ENCODE results near the gene NR2F6.

NR2F6 gene

DNA sequence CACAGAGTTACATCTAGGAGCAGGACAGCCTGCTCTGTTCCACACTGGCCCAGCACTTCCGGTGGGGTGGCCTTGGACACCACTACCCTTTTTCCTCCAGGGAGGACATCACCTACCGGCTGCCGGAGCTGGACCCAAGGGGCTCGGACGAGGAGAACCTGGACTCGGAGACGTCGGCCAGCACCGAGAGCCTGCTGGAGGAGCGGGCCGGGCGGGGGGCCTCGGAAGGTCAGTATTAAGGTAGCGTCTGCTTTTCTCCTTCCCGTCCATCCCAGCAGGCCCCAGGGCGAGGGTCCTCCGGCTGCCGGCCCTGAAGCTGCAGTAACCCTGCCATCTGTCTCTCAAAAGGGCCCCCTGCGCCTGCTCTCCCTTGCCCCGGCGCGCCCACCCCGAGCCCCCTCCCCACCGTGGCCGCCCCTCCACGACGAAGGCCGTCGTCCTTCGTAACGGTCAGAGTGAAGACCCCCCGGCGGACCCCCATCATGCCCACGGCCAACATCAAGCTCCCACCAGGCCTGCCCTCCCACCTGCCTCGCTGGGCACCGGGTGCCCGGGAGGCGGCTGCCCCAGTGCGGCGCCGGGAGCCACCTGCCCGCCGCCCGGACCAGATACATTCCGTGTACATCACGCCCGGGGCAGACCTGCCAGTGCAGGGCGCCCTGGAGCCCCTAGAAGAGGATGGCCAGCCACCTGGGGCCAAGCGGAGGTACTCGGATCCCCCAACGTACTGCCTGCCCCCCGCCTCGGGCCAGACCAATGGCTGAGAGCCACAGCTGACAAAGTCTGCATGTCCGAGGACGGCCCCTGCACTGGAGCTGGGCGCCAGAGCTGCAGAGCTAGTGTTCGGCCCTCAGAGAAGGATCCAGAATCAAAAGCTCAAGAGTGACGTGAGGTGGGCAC, 33.9 kb downstream of the NR2F6 start:
- TF ChIP-seq LEF1 (IDR thresholded peaks at IDR 0.05; ENCODE audit: borderline replicate concordance): no peak
- TF ChIP-seq HDGF (IDR thresholded peaks at IDR 0.05; ENCODE audit: borderline replicate concordance): no peak
- no peak for TF ChIP-seq FOXA1 (IDR thresholded peaks at IDR 0.05)
- TF ChIP-seq FOXK2 (IDR thresholded peaks at IDR 0.05): no peak
- TF ChIP-seq, protein P1, sequence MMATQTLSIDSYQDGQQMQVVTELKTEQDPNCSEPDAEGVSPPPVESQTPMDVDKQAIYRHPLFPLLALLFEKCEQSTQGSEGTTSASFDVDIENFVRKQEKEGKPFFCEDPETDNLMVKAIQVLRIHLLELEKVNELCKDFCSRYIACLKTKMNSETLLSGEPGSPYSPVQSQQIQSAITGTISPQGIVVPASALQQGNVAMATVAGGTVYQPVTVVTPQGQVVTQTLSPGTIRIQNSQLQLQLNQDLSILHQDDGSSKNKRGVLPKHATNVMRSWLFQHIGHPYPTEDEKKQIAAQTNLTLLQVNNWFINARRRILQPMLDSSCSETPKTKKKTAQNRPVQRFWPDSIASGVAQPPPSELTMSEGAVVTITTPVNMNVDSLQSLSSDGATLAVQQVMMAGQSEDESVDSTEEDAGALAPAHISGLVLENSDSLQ (IDR thresholded peaks at IDR 0.05): no peak
- no peak for TF ChIP-seq TARDBP (IDR thresholded peaks at IDR 0.05)
- no peak for TF ChIP-seq NFRKB (IDR thresholded peaks at IDR 0.05)
- TF ChIP-seq SP1 (IDR thresholded peaks at IDR 0.05): no peak
- TF ChIP-seq ZNF384 (IDR thresholded peaks at IDR 0.05): no peak
- no peak for TF ChIP-seq BHLHE40 (IDR thresholded peaks at IDR 0.05; ENCODE audit: borderline replicate concordance)
- no peak for TF ChIP-seq FOXM1 (IDR thresholded peaks at IDR 0.05; ENCODE audit: borderline replicate concordance)
- CTCF ChIA-PET: no interaction called here
- POLR2A ChIA-PET: no interaction called here
- DNase-seq (ENCODE audit: extremely low spot score): no peak

DNA sequence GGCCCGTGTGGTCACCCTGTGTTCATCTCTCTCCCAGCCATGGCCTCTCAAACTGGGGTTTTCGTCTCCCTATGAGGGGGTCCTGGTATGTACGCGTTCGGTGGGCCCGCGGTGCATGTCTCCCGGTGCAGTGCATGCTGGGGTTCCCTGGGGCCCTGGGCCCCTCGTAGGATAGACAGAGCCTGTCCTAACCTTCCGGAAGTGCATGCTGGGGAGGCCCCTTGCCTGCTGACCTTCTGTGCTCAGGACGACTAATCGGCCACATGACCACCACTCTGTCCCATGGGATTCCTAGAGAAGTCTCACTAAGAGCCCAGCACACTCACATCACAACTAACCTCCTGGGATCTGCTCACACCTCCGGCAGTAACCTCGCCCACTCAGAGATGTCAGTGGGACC, 35.4 kb downstream of the NR2F6 start:
- TF ChIP-seq SP1 (IDR thresholded peaks at IDR 0.05) (no peak), FOXA1 (IDR thresholded peaks at IDR 0.05) (no peak), SUZ12 (IDR thresholded peaks at IDR 0.05) (no peak), ELF4 (IDR thresholded peaks at IDR 0.05) (no peak), TARDBP (IDR thresholded peaks at IDR 0.05) (no peak), L3MBTL2 (conservative IDR thresholded peaks at IDR 0.05) (no peak), CTBP1 (IDR thresholded peaks at IDR 0.05; ENCODE audit: borderline replicate concordance) (no peak), ARNT (IDR thresholded peaks at IDR 0.05) (no peak), FOXM1 (IDR thresholded peaks at IDR 0.05; ENCODE audit: borderline replicate concordance) (no peak), BHLHE40 (IDR thresholded peaks at IDR 0.05; ENCODE audit: borderline replicate concordance) (no peak), HDGF (IDR thresholded peaks at IDR 0.05; ENCODE audit: borderline replicate concordance) (no peak), NFRKB (IDR thresholded peaks at IDR 0.05) (no peak), FOXK2 (IDR thresholded peaks at IDR 0.05) (no peak), ZNF384 (IDR thresholded peaks at IDR 0.05) (no peak)
- CTCF ChIA-PET: no interaction called here
- DNase-seq (ENCODE audit: extremely low spot score): no peak
- POLR2A ChIA-PET: interaction anchor here (0.9 to 1.0 kb wide), 2 partner anchors 16 to 99 kb away, joined by 3 read pairs; partner anchors contain the start of genes DDA1 and OCEL1

DNA sequence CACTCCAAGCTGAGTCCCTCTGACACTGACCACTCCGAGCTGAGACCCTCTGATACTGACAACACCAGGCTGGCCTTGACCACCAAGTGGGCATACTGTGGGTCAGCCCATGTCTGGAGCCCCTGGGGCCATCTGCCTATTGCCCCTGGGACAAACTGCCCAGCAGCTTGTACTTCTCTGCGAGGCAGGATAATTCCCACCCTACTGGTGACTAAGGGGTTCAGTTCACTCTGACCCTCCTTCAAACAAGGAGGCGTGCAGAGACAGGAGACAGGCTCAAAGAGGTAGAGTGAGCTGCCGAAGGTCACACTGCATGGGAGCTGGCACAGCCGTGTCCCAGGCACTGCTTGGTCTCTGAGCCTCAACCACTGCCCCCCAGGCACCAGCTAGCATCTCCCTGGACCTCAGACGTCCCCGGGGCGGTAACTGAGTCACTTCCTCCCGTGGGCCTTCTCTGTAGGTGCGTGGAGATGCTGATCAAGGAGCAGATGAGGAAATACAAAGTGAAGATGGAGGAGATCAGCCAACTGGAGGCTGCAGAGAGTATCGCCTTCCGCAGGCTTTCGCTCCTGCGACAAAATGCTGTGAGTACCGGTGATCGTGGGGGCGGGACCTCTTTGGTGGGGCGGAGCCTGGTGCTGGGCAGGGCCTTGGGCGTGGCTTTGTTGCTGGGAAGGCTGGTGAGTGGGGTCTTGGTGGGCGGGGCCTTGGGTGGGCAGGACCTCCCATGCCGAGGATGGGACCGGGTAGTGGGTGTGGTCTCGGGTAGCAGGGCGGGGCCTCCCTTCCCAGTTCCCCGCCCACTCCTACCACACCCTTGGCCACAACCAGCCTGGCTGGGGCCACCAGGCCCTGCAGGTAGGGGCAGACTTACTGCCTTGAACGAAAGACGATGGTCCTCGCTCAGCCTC, 36.3 kb downstream of the NR2F6 start:
- peak; percentile 99 for DNase-seq (ENCODE audit: extremely low spot score)
- CTCF ChIA-PET: no interaction called here
- POLR2A ChIA-PET: interaction anchor here (1.0 to 1.2 kb wide), 2 partner anchors 100 to 210 kb away, joined by 3 read pairs; partner anchors contain the start of gene DDA1
- TF ChIP-seq HDGF (IDR thresholded peaks at IDR 0.05; ENCODE audit: borderline replicate concordance) (peak; percentile 80; the same call in 1 of the 2 replicates), FOXA1 (IDR thresholded peaks at IDR 0.05) (no peak)

DNA sequence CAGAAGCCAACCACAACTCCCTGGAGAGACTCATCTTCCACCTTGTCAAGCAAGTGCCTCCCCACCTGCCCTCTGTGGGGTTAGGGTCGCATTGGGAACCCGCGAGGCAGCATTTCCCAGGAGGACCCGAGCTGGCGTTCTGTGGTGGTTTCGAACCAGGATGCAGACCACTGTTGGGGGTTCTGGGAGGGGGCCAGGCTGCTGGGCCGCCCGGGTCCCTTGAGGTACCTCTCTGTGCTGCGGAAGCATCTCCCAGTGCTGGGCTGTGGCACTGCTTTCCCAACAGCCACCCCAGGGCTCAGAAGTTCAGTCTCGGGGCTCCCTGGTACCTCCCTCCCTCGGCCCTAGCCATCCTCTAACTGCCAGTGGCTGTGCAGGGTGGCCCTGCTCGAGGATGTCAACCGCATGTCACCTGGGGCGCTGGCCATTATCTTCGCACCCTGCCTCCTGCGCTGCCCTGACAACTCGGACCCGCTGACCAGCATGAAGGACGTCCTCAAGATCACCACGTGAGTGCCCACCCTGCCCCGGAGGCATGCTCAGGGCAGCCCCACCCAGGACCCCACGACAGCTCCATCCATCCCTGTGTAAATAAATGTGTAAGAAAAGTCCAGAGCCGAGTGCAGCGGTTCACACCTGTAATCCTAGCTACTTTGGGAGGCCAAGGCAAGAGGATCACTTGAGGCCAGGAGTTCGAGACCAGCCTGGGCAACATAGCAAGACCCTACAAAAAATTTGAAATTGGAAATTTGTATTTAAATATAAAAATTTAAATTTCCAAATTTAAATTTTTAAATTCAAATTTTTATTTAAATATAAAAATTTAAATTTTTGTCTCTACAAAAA, 38.8 kb downstream of the NR2F6 start:
- no peak for DNase-seq (ENCODE audit: extremely low spot score)
- ChIA-PET POLR2A (interaction anchor here (0.6 to 1.2 kb wide), 2 partner anchors 8 to 86 kb away, joined by 3 to 5 read pairs; partner anchors contain the start of gene USE1), CTCF (interaction anchor here (2.1 kb wide), 1 partner anchor 75 kb away, joined by 4 read pairs; no protein-coding TSS in a partner anchor)
- TF ChIP-seq ELF4 (IDR thresholded peaks at IDR 0.05) (no peak), SP1 (IDR thresholded peaks at IDR 0.05) (no peak), CTBP1 (IDR thresholded peaks at IDR 0.05; ENCODE audit: borderline replicate concordance) (no peak), L3MBTL2 (conservative IDR thresholded peaks at IDR 0.05) (no peak), FOXM1 (IDR thresholded peaks at IDR 0.05; ENCODE audit: borderline replicate concordance) (no peak), FOXK2 (IDR thresholded peaks at IDR 0.05) (no peak), ZNF384 (IDR thresholded peaks at IDR 0.05) (no peak), ARNT (IDR thresholded peaks at IDR 0.05) (no peak), SUZ12 (IDR thresholded peaks at IDR 0.05) (no peak), FOXA1 (IDR thresholded peaks at IDR 0.05) (no peak), HDGF (IDR thresholded peaks at IDR 0.05; ENCODE audit: borderline replicate concordance) (no peak)

DNA sequence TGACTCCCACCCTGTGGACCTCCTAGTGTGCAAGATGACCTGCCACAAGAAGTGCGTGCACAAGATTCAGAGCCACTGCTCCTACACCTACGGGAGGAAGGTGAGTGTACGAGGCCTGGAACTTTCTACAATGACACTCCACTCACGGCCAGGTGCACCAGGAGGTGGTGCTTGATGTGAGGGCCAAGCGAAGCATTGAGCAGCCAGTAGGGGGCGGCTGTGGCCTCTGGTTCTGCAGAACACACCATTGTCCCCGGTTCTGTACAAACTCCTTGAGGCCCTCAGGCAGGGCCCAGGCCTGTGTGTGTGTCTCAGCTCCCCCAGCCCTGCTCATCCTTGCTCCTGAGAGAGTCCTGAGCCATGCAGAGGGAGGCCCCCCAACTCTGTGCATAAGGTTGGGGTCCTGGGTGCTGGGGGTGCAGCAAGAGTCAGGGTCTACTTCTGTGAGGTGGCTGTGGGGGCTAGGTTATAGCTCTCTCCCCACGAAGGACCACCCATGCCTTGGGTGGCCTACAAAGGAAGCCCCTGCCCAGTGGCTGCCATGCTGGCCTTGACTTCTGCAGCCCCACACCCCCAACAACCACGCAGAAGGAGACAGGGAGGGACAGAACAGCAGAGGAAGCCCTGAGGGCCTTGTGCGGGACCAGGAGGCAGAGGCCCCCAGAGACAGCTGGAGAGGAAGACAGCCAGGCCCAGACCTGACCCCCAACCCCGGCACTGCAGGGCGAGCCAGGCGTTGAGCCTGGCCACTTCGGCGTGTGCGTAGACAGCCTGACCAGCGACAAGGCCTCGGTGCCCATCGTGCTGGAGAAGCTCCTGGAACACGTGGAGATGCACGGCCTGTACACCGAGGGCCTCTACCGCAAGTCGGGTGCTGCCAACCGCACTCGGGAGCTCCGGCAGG, 40.2 kb downstream of the NR2F6 start:
- TF ChIP-seq HDGF (IDR thresholded peaks at IDR 0.05; ENCODE audit: borderline replicate concordance): no peak
- no peak for TF ChIP-seq ELF4 (IDR thresholded peaks at IDR 0.05)
- TF ChIP-seq L3MBTL2 (conservative IDR thresholded peaks at IDR 0.05): no peak
- no peak for TF ChIP-seq FOXM1 (IDR thresholded peaks at IDR 0.05; ENCODE audit: borderline replicate concordance)
- TF ChIP-seq TARDBP (IDR thresholded peaks at IDR 0.05): no peak
- CTCF ChIA-PET: interaction anchor here (0.6 to 2.1 kb wide), 6 partner anchors 12 to 158 kb away, joined by 3 to 4 read pairs (median 3); no protein-coding TSS in a partner anchor
- POLR2A ChIA-PET: interaction anchor here (0.5 to 1.2 kb wide), 5 partner anchors 9 to 137 kb away, joined by 3 to 5 read pairs (median 3); partner anchors contain the start of gene USE1
- DNase-seq (ENCODE audit: extremely low spot score): peak; percentile 68

Measured in HEK293T (cell line).